ENCODE measurements around the gene KRTAP4-6. TPM values are rescaled to one million over a fixed set of nuclear protein-coding genes. Genes with fewer than 3 reads are reported as not detected.
"Not testable (repeated sequence)": the region's sequence is repeated elsewhere in the genome, so short reads cannot be mapped to it uniquely, and the experiment has no call there.

The KRTAP4-6 gene
- total and polyA plus RNA-seq, 10 donors: not detected

DNA sequence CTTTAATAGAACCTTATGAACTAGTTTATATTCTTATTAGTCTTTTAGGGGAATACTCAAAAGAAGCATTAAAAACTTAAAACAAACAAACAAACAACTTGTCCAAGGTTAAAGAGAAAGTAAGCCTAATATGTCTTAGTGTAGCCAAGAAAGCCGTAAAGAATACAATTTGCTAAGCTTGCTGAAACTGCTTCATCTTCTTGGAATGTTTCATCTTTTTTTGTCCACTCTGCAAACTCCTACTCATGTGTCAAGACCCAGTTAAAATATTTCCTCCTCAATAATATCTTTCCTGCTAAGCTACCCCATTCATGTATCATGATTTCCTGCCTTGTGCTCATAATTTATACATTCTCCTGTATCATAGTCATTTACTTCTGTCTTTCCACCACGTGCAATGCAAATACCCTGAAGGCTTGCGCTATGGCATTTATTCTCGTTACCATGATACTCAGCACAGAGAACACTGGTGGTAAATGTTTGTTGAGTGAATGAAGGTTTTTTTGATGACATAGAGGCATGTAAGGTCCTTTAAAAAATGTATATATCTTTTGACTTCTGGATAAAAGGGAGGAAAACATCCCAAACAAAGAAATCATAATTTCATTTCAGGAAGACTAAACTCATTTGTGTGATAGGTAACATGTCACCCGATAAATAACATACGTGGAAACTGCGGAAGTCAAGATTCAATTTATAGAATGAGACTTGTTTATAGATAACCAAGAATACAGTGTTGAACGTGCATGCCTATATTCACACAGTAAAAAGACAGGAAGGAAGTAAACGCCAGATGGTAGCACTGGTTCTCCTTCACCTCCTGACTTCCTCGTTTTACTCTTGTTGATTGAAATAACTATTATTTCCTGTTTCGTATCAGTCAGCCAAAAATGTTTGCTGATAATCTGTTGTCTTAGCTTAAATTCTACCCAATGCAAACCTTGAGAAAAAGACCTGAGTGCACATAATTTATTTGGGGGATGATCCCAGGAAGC, 20.4 kb downstream of the KRTAP4-6 start:
- 21 to 31% (median 27%) methylated on average over 11 of the region's 11 CpGs for WGBS, 5 donors
- H3K27me3 ChIP-seq (replicated peaks in 1 of 7); H3K36me3 ChIP-seq; DNase-seq; H3K4me3 ChIP-seq; H3K9me3 ChIP-seq; intact Hi-C loops (cut with DNase I; ENCODE audit: low total_unique reads): not testable (repeated sequence)
- peaks cover 5 to 68% (median 20%) of the 10 kb centered on the region in 6 donors for H3K4me1 ChIP-seq
- TF ChIP-seq, protein P1, sequence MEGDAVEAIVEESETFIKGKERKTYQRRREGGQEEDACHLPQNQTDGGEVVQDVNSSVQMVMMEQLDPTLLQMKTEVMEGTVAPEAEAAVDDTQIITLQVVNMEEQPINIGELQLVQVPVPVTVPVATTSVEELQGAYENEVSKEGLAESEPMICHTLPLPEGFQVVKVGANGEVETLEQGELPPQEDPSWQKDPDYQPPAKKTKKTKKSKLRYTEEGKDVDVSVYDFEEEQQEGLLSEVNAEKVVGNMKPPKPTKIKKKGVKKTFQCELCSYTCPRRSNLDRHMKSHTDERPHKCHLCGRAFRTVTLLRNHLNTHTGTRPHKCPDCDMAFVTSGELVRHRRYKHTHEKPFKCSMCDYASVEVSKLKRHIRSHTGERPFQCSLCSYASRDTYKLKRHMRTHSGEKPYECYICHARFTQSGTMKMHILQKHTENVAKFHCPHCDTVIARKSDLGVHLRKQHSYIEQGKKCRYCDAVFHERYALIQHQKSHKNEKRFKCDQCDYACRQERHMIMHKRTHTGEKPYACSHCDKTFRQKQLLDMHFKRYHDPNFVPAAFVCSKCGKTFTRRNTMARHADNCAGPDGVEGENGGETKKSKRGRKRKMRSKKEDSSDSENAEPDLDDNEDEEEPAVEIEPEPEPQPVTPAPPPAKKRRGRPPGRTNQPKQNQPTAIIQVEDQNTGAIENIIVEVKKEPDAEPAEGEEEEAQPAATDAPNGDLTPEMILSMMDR (IDR thresholded peaks at IDR 0.05 in 8 of 11, conservative IDR thresholded peaks at IDR 0.05 in 3 of 11): peak in 1 of 11 experiments; percentile 21
- peak in 1 of 3 donors; percentile 35 for TF ChIP-seq POLR2AphosphoS5 (IDR thresholded peaks at IDR 0.05)
- H3K27ac ChIP-seq: peak overlapping the region in 7 of 8 donors; percentile 53 to 81 (median 69)

DNA sequence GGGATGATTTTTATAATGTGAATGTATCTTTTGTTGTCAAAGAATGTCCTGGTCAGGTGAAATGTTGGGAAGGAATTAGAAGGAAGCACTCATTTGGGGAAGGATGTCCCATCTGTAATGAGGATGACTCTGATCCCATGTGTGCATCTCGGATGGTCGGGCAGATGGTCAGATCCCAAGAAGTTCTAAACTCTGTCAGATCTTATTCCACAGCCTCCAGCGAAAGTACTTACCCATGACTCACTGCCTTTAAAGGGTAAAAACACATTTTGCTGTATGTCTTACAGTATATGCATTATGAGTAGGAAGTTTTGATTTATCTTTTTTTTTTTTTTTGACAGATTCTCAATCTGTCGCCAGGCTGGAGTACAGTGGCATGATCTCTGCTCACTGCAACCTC, 21.6 kb downstream of the KRTAP4-6 start:
- WGBS, 5 donors: 83 to 93% (median 91%) methylated on average over 4 of the region's 4 CpGs
- TF ChIP-seq, protein P1 (IDR thresholded peaks at IDR 0.05 in 8 of 11, conservative IDR thresholded peaks at IDR 0.05 in 3 of 11): no peak
- TF ChIP-seq POLR2AphosphoS5 (IDR thresholded peaks at IDR 0.05): no peak
- no peak for TF ChIP-seq POLR2A (IDR thresholded peaks at IDR 0.05)

DNA sequence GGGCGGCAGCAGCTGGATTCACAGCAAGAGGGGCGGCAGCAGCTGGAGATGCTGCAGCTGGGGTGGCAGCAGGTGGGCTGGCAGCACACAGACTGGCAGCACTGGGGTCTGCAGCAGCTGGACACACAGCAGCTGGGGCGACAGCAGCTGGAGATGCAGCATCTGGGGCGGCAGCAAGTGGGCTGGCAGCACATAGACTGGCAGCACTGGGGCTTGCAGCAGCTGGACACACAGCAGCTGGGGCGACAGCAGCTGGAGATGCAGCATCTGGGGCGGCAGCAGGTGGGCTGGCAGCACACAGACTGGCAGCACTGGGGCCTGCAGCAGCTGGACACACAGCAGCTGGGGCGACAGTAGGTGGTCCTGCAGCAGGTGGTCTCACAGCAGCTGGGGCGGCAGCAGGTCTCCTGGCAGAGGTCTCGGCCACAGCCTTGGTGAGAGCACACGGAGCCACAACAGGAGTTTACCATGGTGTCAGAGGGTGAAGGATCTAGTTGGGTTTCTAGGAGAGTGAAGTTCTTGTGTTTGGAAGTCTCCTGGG, 22.4 kb downstream of the KRTAP4-6 start, which contains the start of gene KRTAP4-11:
KRTAP4-11 (minus strand) TSS at position 528 of the 541 bp plus-strand sequence; CDS start at position 470, 58 bp downstream.
- H3K36me3 ChIP-seq; H3K27ac ChIP-seq; H3K27me3 ChIP-seq (replicated peaks in 1 of 7); intact Hi-C loops (cut with DNase I; ENCODE audit: low total_unique reads); H3K4me3 ChIP-seq; DNase-seq: not testable (repeated sequence)
- H3K9me3 ChIP-seq: peaks cover 0 to 12% (median 8%) of the 10 kb centered on the region in 8 donors
- WGBS, 5 donors: 64 to 86% (median 74%) methylated on average over 7 to 10 of the region's 10 CpGs
- peaks cover 3 to 48% (median 12%) of the 10 kb centered on the region in 6 donors for H3K4me1 ChIP-seq

More for the DNA sequence above, 21.6 kb downstream of the KRTAP4-6 start:
- no peaks in the 10 kb centered on the region for H3K36me3 ChIP-seq
- no peak for DNase-seq
- peaks cover 3 to 56% (median 15%) of the 10 kb centered on the region in 6 donors for H3K4me1 ChIP-seq
- no peak overlapping the region for H3K4me3 ChIP-seq
- H3K27ac ChIP-seq: no peak overlapping the region
- H3K27me3 ChIP-seq (replicated peaks in 1 of 7): peaks cover 0 to 5% (median 0%) of the 10 kb centered on the region in 7 donors
- peaks cover 0 to 6% (median under 1%) of the 10 kb centered on the region in 8 donors for H3K9me3 ChIP-seq
- intact Hi-C loops (cut with DNase I; ENCODE audit: low total_unique reads): no loop called here

DNA sequence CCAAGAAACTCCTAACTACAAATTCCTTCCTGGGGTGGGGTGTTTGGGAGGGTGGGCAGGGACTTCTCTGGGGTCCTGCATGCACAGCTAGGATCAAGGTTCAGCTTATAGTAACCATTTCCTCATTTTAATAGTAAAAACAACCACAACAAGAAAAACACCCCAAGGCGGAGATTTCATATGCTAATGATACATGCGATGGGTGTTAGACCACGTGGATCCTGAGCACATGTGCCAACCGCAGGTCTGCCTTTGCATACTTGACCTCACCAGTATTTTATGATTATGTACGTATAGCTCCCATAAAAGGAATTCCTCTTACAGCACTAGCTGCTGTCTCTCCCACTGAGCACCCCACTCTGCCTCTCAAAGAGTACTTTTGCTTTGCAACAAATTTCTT, 24.0 kb downstream of the KRTAP4-6 start:
- H3K27me3 ChIP-seq (replicated peaks in 1 of 7): peaks cover 0 to 5% (median 0%) of the 10 kb centered on the region in 7 donors
- peak overlapping the region in 2 of 8 donors; percentile 8 to 30 for H3K27ac ChIP-seq
- intact Hi-C loops (cut with DNase I; ENCODE audit: low total_unique reads): no loop called here
- H3K4me3 ChIP-seq: no peak overlapping the region
- 35 to 47% (median 41%) methylated on average over 5 of the region's 5 CpGs for WGBS, 5 donors
- TF ChIP-seq POLR2A (IDR thresholded peaks at IDR 0.05) (no peak), POLR2AphosphoS5 (IDR thresholded peaks at IDR 0.05) (no peak)
- TF ChIP-seq, protein P1 (IDR thresholded peaks at IDR 0.05 in 8 of 11, conservative IDR thresholded peaks at IDR 0.05 in 3 of 11): no peak
- peaks cover 3 to 48% (median 12%) of the 10 kb centered on the region in 6 donors for H3K4me1 ChIP-seq
- H3K9me3 ChIP-seq: peaks cover 0 to 24% (median 15%) of the 10 kb centered on the region in 8 donors
- H3K36me3 ChIP-seq: no peaks in the 10 kb centered on the region
- DNase-seq: no peak
